HCT116 (cell line): Measurements from ENCODE around the gene POU3F1.

ENCODE experiments used
- CEBPB ChIP-seq: IDR thresholded peaks from 2 replicates; pipeline ENCODE4 v1.6.1; 2012; ENCODE audit warnings: low read depth
- CTCF ChIP-seq, 3 experiments: fragments of 200-600 bp in 1 of 3; sonication (generic) in 1 of 3; IDR thresholded peaks in 2 of 3; conservative IDR thresholded peaks in 1 of 3; 2 replicates each; pipeline ENCODE4 v1.5.1; 2012 to 2017; ENCODE audit warnings: low read depth in 2 of 3, low read length in 2 of 3, antibody characterized with exemption in 1 of 3, borderline replicate concordance in 1 of 3, control low read depth in 1 of 3, mild to moderate bottlenecking in 1 of 3, mixed read lengths in 1 of 3, mixed run types in 1 of 3, moderate library complexity in 1 of 3; ENCODE audit not compliant: insufficient read depth in 1 of 3
- ELF1 ChIP-seq: IDR thresholded peaks from 2 replicates; pipeline ENCODE4 v1.6.1; 2012; ENCODE audit warnings: low read depth, borderline replicate concordance
- EZH2 ChIP-seq: fragments of 200-600 bp; sonication (generic); IDR thresholded peaks from 2 replicates; pipeline ENCODE4 v1.6.1; 2017; ENCODE audit warnings: antibody characterized with exemption, mixed run types
- EZH2phosphoT487 ChIP-seq: fragments of 200-600 bp; IDR thresholded peaks from 2 replicates; pipeline ENCODE4 v1.6.1; 2018; ENCODE audit warnings: antibody characterized with exemption, borderline replicate concordance
- FOSL1 ChIP-seq: IDR thresholded peaks from 2 replicates; pipeline ENCODE4 v1.6.1; 2012; ENCODE audit warnings: low read depth
- JUND ChIP-seq: IDR thresholded peaks from 2 replicates; pipeline ENCODE4 v1.6.1; 2012
- POLR2A ChIP-seq: IDR thresholded peaks from 2 replicates; pipeline ENCODE4 v1.7.0; 2011; ENCODE audit warnings: borderline replicate concordance; ENCODE audit not compliant: insufficient read depth, insufficient read length; ENCODE audit errors: extremely low read depth
- POLR2AphosphoS5 ChIP-seq: IDR thresholded peaks from 2 replicates; pipeline ENCODE4 v1.6.1; 2011; ENCODE audit warnings: mild to moderate bottlenecking, low read depth, low read length, moderate library complexity
- RAD21 ChIP-seq: IDR thresholded peaks from 2 replicates; pipeline ENCODE4 v1.6.1; 2012; ENCODE audit warnings: low read depth, mild to moderate bottlenecking
- REST ChIP-seq: IDR thresholded peaks from 2 replicates; pipeline ENCODE4 v1.6.1; 2012; ENCODE audit warnings: low read depth
- SP1 ChIP-seq: IDR thresholded peaks from 2 replicates; pipeline ENCODE4 v1.6.1; 2012; ENCODE audit warnings: low read depth

GRCh38 chr1:38044221-38045215, 2.1 kb downstream of the POU3F1 start:
- no peak for TF ChIP-seq CTCF (IDR thresholded peaks at IDR 0.05 in 2 of 3, conservative IDR thresholded peaks at IDR 0.05 in 1 of 3; ENCODE audit: borderline replicate concordance in 1 of 3, insufficient read depth in 1 of 3, low read depth in 2 of 3, low read length in 2 of 3)
- TF ChIP-seq POLR2A, result no peak
- TF ChIP-seq POLR2AphosphoS5, result no peak
- TF ChIP-seq EZH2, result no peak
- TF ChIP-seq REST, result no peak
- TF ChIP-seq SP1, result no peak
- no peak for TF ChIP-seq CEBPB
- no peak for TF ChIP-seq RAD21
- TF ChIP-seq ELF1, result no peak
- TF ChIP-seq EZH2phosphoT487, result no peak
- TF ChIP-seq JUND, result no peak
- TF ChIP-seq FOSL1, result no peak
